ENCODE results near the gene USP11. TPM values are rescaled to one million over a fixed set of nuclear protein-coding genes. Genes with fewer than 3 reads are reported as not detected.

Gene USP11
- total RNA-seq, 1 donor from 2014 or later: 106 TPM

DNA sequence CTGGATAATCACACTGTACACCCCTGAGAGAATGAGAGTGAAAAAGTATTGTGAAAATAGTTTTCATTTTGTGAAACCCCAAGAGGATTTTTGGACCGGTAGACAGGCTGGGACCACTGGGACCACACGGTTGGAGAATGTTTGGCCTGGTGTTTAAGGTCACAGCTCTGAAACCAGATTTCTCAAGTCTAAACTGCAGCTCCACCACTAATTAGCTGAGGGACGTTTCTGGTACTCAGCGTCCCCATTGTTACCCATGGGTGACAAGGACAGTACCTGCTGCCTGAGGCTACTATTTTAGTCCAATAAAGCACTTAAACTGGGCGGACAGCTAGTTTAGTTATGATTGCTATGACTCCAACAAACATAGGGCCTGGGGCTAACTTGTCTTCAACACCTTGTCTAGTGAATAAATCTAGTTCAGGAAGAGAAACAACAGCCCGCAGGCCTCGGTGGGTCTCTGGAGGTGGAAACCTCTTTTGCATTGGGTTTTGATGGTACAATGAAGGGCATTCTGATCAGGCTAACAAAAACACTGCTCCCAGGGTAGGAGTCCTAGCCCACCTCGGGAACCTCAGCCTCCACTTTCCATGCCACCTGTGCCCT, 509 bp upstream of the USP11 start:
- Histone ChIP-seq H3K4me3 (peak overlapping the region; percentile 98), H3K27me3 (no peaks in the 10 kb centered on the region), H3K4me1 (peaks cover 18% of the 10 kb centered on the region), H3K36me3 (peaks cover 4% of the 10 kb centered on the region), H3K9me3 (ENCODE audit: low read depth) (no peaks in the 10 kb centered on the region), H3K9ac (peak overlapping the region; percentile 83), H3K27ac (peak overlapping the region; percentile 99), H2AFZ (replicated peaks) (peak overlapping the region; percentile 62), H4K20me1 (ENCODE audit: low read depth) (peaks cover 5% of the 10 kb centered on the region), H3K4me2 (peak overlapping the region; percentile 95), H3K79me2 (ENCODE audit: low read depth) (peaks cover 47% of the 10 kb centered on the region), H3F3A (ENCODE audit: low read depth) (peaks cover 43% of the 10 kb centered on the region)
- Mint-ChIP-seq H3K4me3 (peak overlapping the region; percentile 99), H3K9me3 (no peaks in the 10 kb centered on the region), H3K27me3 (ENCODE audit: insufficient read depth, low read depth) (peaks cover 10% of the 10 kb centered on the region), H3K4me1 (peaks cover 34% of the 10 kb centered on the region), H3K36me3 (peaks cover 22% of the 10 kb centered on the region), H3K27ac (peak overlapping the region; percentile 100)
- TF ChIP-seq, protein P1, sequence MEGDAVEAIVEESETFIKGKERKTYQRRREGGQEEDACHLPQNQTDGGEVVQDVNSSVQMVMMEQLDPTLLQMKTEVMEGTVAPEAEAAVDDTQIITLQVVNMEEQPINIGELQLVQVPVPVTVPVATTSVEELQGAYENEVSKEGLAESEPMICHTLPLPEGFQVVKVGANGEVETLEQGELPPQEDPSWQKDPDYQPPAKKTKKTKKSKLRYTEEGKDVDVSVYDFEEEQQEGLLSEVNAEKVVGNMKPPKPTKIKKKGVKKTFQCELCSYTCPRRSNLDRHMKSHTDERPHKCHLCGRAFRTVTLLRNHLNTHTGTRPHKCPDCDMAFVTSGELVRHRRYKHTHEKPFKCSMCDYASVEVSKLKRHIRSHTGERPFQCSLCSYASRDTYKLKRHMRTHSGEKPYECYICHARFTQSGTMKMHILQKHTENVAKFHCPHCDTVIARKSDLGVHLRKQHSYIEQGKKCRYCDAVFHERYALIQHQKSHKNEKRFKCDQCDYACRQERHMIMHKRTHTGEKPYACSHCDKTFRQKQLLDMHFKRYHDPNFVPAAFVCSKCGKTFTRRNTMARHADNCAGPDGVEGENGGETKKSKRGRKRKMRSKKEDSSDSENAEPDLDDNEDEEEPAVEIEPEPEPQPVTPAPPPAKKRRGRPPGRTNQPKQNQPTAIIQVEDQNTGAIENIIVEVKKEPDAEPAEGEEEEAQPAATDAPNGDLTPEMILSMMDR (IDR thresholded peaks at IDR 0.05): no peak
- no peak for TF ChIP-seq EZH2 (IDR thresholded peaks at IDR 0.05)
- no peak for DNase-seq (ENCODE audit: low spot score)

DNA sequence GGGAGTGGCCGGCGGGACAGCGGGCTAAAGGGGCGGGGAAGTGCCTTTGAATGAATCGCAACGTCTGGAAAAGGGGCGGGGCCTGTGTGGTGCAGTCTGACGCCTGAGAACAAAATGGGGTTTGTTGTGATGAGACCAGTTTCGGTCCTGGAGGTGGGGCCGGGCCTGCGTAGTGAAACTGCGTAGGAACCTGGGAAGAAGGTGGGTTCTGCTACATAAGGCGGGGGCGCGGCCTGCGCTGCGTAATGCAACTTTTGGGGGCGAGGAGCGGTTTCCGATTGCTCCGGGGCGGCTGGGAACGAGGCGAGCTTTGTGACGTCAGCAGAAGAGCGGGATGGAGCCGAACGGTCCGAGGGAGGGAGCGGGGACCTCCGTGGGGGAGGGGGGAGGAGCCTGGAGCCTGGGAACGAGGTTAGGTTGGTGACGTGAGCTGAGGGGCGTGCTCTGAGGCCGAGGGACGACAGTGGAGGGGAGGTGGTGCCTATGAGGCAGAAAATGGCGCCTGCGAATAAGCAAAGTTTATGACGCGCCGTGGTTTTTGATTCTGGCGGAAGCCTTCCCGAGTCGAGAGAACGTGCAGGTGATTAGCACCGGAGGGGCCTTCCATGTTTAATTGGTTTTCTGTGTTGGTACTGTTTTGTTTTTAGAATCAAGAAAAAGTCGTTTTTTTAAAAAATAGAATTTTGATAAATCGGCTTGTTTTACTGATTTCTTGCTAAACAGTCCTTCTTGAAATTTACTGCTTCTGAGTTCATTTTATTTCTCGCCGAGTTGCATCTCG, 714 bp downstream of the USP11 start:
- peak overlapping the region; percentile 99 for H3K4me3 Mint-ChIP-seq
- H3K9me3 Mint-ChIP-seq: no peaks in the 10 kb centered on the region
- no peaks in the 10 kb centered on the region for H3K36me3 ChIP-seq
- peaks cover 6% of the 10 kb centered on the region for H4K20me1 ChIP-seq (ENCODE audit: low read depth)
- TF ChIP-seq, protein P1 (IDR thresholded peaks at IDR 0.05): no peak
- peaks cover 33% of the 10 kb centered on the region for H3F3A ChIP-seq (ENCODE audit: low read depth)
- peak overlapping the region; percentile 98 for H3K4me3 ChIP-seq
- peaks cover 10% of the 10 kb centered on the region for H3K27me3 Mint-ChIP-seq (ENCODE audit: insufficient read depth, low read depth)
- peaks cover 59% of the 10 kb centered on the region for H3K79me2 ChIP-seq (ENCODE audit: low read depth)
- H3K4me1 Mint-ChIP-seq: peaks cover 38% of the 10 kb centered on the region
- peaks cover 16% of the 10 kb centered on the region for H3K36me3 Mint-ChIP-seq
- H3K4me1 ChIP-seq: peaks cover 18% of the 10 kb centered on the region
- peak overlapping the region; percentile 100 for H3K27ac Mint-ChIP-seq
- no peaks in the 10 kb centered on the region for H3K9me3 ChIP-seq (ENCODE audit: low read depth)
- no peaks in the 10 kb centered on the region for H3K27me3 ChIP-seq
- H2AFZ ChIP-seq (replicated peaks): no peak overlapping the region
- peak; percentile 99 for DNase-seq (ENCODE audit: low spot score)
- peak overlapping the region; percentile 95 for H3K4me2 ChIP-seq
- H3K9ac ChIP-seq: peak overlapping the region; percentile 99
- H3K27ac ChIP-seq: peak overlapping the region; percentile 99

DNA sequence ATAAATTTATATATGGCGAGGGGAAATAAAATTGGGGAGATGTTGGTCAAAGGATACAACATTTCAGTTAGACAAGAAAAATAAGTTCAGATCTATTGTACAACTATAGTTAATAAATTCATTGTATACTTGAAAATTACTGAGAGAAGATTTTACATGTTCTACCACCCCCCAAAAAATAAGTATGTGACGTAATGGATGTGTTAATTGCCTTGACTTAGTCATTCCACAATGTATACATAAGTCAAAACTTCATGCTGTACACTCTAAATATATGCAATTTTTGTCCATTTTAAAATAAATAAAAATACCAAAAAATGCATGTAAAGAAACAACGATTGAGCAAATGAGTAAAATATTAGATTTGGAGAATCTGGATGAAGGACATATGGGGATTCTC, 1.8 kb downstream of the USP11 start:
- Histone ChIP-seq H3K36me3 (no peaks in the 10 kb centered on the region), H4K20me1 (ENCODE audit: low read depth) (peaks cover 10% of the 10 kb centered on the region), H3K4me1 (peaks cover 18% of the 10 kb centered on the region), H3K9me3 (ENCODE audit: low read depth) (no peaks in the 10 kb centered on the region), H3K9ac (peak overlapping the region; percentile 99), H3K79me2 (ENCODE audit: low read depth) (peaks cover 70% of the 10 kb centered on the region), H3K27ac (no peak overlapping the region), H3F3A (ENCODE audit: low read depth) (peaks cover 33% of the 10 kb centered on the region), H2AFZ (replicated peaks) (no peak overlapping the region), H3K4me2 (peak overlapping the region; percentile 95), H3K4me3 (peak overlapping the region; percentile 98), H3K27me3 (no peaks in the 10 kb centered on the region)
- Mint-ChIP-seq H3K9me3 (no peaks in the 10 kb centered on the region), H3K27ac (peak overlapping the region; percentile 34), H3K36me3 (peaks cover 15% of the 10 kb centered on the region), H3K27me3 (ENCODE audit: insufficient read depth, low read depth) (peaks cover 8% of the 10 kb centered on the region), H3K4me1 (peaks cover 38% of the 10 kb centered on the region), H3K4me3 (peak overlapping the region; percentile 99)
- DNase-seq (ENCODE audit: low spot score): no peak
- no peak for TF ChIP-seq EZH2phosphoT487 (IDR thresholded peaks at IDR 0.05)
- TF ChIP-seq EZH2 (IDR thresholded peaks at IDR 0.05): no peak
- TF ChIP-seq, protein P1 (IDR thresholded peaks at IDR 0.05): no peak

Measured in neural progenitor cell (in vitro differentiated cells).